ENCODE results near the gene CST9L.
"Not testable (repeated sequence)": the region's sequence is repeated elsewhere in the genome, so short reads cannot be mapped to it uniquely, and the experiment has no call there.

Gene CST9L

DNA sequence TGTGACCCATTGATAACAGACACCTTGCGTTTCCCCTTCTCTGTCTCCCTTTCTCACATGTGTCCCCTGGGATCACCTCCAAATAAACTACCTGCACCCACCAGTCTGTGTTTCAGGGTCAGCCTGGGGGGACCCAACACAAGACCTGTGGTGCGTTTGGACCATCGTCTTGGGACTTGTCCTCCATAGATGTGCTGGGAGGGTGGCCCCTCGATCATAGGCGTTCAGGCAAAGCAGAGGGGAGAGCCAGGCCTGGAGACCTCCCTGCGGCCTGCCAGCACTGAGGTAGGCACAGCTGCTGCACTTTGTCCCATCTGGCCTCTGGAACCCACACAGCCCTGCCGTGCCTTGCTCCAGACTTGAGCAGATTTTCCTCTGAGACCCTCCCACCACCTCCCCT is 19.3 kb upstream of the CST9L start:
- TF ChIP-seq SPI1 (IDR thresholded peaks at IDR 0.05; ENCODE audit: low read depth, low read length), result no peak
- TF ChIP-seq PAX5 (IDR thresholded peaks at IDR 0.05; ENCODE audit: insufficient read depth, low read length, severe bottlenecking), result no peak
- TF ChIP-seq TAF1 (IDR thresholded peaks at IDR 0.05; ENCODE audit: low read depth, low read length), result no peak
- TF ChIP-seq POLR2AphosphoS5 (IDR thresholded peaks at IDR 0.05; ENCODE audit: low read depth, low read length), result no peak
- no peak for TF ChIP-seq POLR2A (IDR thresholded peaks at IDR 0.05; ENCODE audit: low read depth, low read length)
- TF ChIP-seq POU2F2 (IDR thresholded peaks at IDR 0.05; ENCODE audit: low read depth, low read length), result no peak
- FAIRE-seq (no peak), DNase-seq (ENCODE audit: insufficient read length, low spot score) (no peak)

DNA sequence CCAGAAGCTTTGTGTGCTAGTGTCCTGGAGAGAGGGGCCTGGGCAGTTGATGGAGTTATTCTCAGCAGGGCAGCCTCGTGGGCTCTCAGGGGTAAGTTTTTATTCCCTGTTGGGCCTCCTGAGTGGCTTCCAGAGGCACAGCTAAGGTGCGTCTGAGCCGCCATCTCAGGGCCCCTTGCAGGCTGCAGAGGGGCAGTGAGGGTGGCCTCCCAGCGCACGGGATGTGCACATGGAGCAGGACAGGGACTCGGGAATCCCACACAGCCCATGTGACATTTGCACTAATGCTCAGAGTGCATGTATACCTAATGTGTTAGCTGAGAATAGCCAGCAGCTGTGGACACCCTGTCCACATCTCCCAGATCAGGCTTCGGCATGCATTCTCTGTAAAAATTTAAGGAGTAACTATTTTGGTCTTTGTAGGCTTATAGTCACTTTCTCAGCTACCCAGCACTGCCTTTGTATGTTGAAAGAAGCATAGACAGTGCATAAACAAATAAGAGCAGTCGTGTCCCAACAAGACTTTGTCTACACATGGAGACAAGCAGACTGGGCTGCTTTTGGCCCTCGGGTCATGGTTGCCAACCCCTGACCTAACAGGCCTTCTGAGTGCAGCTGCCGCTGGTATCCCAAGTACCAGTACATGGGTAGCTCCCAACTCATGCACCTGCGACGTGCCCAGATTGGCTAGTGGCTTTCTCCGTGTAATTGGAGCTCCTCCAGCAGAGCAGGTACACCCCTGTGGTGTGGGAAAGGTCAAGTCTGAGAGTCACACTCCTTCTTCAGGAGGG is 18.6 kb upstream of the CST9L start:
- FAIRE-seq, result no peak
- TF ChIP-seq POU2F2 (IDR thresholded peaks at IDR 0.05; ENCODE audit: low read depth, low read length) (no peak), SPI1 (IDR thresholded peaks at IDR 0.05; ENCODE audit: low read depth, low read length) (no peak), PAX5 (IDR thresholded peaks at IDR 0.05; ENCODE audit: insufficient read depth, low read length, severe bottlenecking) (no peak)
- no peak for DNase-seq (ENCODE audit: insufficient read length, low spot score)

DNA sequence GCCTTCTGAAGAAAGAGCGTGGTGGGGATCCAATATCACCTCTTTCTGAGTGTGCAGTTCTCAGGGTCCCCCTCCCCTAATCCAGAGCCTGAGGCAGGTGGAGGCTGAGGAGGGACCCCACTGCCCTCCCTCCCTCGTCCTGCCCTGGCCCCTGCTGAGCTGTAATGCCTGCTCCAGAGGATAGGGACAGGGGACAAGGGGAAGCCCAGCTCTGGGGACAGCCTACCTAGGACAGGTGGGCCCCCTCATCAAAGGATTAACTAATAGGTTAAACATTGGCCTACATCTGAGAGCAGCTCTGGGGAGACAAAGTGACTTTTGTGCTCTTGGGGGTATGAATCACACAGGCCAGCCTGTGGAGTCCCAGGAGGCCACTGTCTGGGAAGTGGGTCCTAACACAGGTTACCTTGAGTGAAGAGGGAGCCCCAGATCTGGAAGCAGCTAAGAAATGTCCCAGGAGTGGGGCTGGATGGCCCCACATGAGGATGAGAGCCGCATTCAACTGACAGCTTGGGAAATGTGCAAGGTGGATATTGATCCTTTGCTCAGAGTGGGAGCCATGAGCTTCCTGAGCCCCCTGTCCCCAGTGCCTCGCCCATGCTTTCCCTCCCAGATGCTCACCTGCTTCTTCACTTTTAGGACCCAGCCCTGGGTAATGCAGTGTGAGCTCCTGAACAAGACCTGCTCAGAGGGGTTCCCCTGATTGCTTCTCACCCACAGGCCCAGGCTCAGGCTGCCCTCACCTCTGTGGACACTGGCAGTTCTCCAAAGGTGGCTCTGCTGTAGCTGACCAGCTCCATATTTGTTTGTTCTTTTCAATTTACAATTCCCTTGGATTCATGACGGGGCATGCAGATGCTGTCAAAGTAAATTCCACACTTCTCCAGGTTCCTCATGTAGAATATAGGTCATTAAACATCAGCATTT is 17.8 kb upstream of the CST9L start:
- DNase-seq (ENCODE audit: insufficient read length, low spot score), result no peak
- no peak for FAIRE-seq
- TF ChIP-seq TAF1 (IDR thresholded peaks at IDR 0.05; ENCODE audit: low read depth, low read length) (no peak), SPI1 (IDR thresholded peaks at IDR 0.05; ENCODE audit: low read depth, low read length) (no peak), PAX5 (IDR thresholded peaks at IDR 0.05; ENCODE audit: insufficient read depth, low read length, severe bottlenecking) (no peak), POLR2A (IDR thresholded peaks at IDR 0.05; ENCODE audit: low read depth, low read length) (no peak), POU2F2 (IDR thresholded peaks at IDR 0.05; ENCODE audit: low read depth, low read length) (no peak), POLR2AphosphoS5 (IDR thresholded peaks at IDR 0.05; ENCODE audit: low read depth, low read length) (no peak)

DNA sequence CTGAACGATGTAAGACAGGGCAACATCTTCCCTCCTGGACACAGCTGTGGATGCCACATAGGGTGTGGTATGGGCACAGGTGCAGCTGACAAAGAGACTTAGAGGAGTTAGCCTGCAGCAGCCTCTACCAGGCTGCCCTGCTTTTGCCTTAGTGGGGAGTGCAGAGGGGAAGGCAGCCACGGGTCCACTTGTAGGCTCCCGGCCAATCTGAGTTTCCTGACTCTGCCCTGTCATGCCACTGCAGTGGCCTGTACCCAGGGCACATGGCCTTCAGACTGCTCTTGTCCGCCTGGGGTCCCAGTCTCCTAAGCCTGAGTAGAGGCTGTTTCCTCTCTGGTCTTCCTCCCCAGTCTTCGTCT is 17.1 kb upstream of the CST9L start:
- FAIRE-seq (no peak), DNase-seq (ENCODE audit: insufficient read length, low spot score) (no peak)
- TF ChIP-seq SPI1 (IDR thresholded peaks at IDR 0.05; ENCODE audit: low read depth, low read length) (no peak), POLR2AphosphoS5 (IDR thresholded peaks at IDR 0.05; ENCODE audit: low read depth, low read length) (no peak), TAF1 (IDR thresholded peaks at IDR 0.05; ENCODE audit: low read depth, low read length) (no peak), POLR2A (IDR thresholded peaks at IDR 0.05; ENCODE audit: low read depth, low read length) (no peak), PAX5 (IDR thresholded peaks at IDR 0.05; ENCODE audit: insufficient read depth, low read length, severe bottlenecking) (no peak), POU2F2 (IDR thresholded peaks at IDR 0.05; ENCODE audit: low read depth, low read length) (no peak)

DNA sequence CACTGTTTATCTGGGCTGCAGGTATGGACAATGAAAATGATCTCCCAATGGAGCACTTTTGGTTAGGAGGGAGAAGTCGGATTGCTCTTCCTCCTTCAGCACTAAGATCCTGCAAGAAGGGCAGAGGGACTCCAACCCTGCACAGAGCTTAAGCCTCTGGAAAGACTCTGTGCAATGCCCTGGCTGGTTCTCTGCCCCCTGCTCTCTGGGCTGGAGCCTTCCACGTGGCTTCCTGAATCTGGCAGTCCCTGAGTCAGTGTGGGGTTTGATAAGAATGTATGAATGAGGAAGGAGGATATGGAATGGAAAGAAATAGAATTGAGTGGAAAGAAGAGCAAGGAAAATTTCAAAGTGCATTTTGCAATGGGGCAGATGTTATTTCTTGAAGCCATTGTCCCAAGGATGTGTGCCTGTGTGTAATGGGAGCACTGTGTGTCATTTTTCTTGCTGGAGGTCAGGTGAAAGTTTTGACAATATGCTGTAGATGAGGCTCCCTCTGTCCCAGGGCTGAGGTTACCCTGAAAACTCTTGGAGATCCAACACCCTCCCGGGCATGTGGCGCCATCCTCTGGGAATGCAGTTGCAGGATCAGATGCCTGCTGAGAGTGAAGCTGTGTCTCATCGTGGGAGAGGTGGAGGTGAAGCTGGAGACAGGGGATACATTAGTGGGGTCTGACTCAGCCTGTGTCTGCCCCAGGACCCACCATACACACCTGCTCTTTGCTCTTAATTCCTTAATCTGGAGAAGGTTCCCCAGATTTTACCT is 16.3 kb upstream of the CST9L start:
- TF ChIP-seq POLR2A (IDR thresholded peaks at IDR 0.05; ENCODE audit: low read depth, low read length), result no peak
- no peak for TF ChIP-seq TAF1 (IDR thresholded peaks at IDR 0.05; ENCODE audit: low read depth, low read length)
- no peak for TF ChIP-seq SPI1 (IDR thresholded peaks at IDR 0.05; ENCODE audit: low read depth, low read length)
- no peak for TF ChIP-seq POLR2AphosphoS5 (IDR thresholded peaks at IDR 0.05; ENCODE audit: low read depth, low read length)
- TF ChIP-seq PAX5 (IDR thresholded peaks at IDR 0.05; ENCODE audit: insufficient read depth, low read length, severe bottlenecking), result no peak
- no peak for TF ChIP-seq POU2F2 (IDR thresholded peaks at IDR 0.05; ENCODE audit: low read depth, low read length)
- no peak for FAIRE-seq
- DNase-seq (ENCODE audit: insufficient read length, low spot score), result no peak

DNA sequence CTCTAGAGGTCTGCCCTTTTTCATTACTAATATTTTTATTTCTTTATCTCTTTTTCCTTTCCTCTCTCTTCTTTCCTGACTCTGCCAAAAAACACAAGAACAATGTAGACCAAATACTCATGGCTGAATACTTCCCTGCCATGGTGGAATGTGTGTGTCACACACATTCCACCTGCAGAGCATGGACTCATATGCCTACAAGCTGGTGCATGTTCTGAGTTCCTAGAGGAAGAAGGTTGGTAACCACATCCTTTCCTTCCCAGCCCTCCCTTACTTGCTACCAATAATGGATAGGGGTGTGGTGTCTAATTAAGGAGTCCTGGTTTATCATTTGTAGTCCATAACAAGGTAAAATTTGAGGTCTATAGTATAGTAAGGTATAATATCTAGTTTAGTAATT is 15.2 kb upstream of the CST9L start:
- no peak for TF ChIP-seq POLR2A (IDR thresholded peaks at IDR 0.05; ENCODE audit: low read depth, low read length)
- no peak for TF ChIP-seq SPI1 (IDR thresholded peaks at IDR 0.05; ENCODE audit: low read depth, low read length)
- TF ChIP-seq PAX5 (IDR thresholded peaks at IDR 0.05; ENCODE audit: insufficient read depth, low read length, severe bottlenecking), result no peak
- TF ChIP-seq POU2F2 (IDR thresholded peaks at IDR 0.05; ENCODE audit: low read depth, low read length), result no peak
- no peak for FAIRE-seq
- DNase-seq (ENCODE audit: insufficient read length, low spot score), result no peak

DNA sequence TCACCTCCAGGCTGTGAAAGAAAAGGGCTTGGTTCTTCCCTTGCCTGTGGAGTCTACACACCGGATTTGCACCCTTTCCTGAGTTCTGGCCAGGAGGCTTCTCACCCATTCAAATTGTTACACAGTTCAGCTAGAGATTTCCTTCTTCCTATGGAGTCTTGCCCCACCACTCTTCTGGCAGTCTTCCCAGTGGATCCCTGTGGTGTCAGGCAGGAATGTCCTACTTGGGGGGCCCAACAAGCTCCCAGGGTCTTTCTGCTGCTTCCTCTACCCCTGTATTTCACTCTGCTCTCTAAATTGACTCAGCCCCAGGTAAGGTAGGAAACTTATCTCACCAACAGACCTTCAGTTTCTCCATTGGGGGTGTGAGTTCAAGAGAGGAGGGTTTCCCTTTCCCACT is 14.0 kb upstream of the CST9L start:
- FAIRE-seq (no peak), DNase-seq (ENCODE audit: insufficient read length, low spot score) (no peak)
- TF ChIP-seq SPI1 (IDR thresholded peaks at IDR 0.05; ENCODE audit: low read depth, low read length), result no peak
- TF ChIP-seq POU2F2 (IDR thresholded peaks at IDR 0.05; ENCODE audit: low read depth, low read length), result no peak
- TF ChIP-seq PAX5 (IDR thresholded peaks at IDR 0.05; ENCODE audit: insufficient read depth, low read length, severe bottlenecking), result no peak
- no peak for TF ChIP-seq POLR2AphosphoS5 (IDR thresholded peaks at IDR 0.05; ENCODE audit: low read depth, low read length)
- no peak for TF ChIP-seq POLR2A (IDR thresholded peaks at IDR 0.05; ENCODE audit: low read depth, low read length)
- TF ChIP-seq TAF1 (IDR thresholded peaks at IDR 0.05; ENCODE audit: low read depth, low read length), result no peak

DNA sequence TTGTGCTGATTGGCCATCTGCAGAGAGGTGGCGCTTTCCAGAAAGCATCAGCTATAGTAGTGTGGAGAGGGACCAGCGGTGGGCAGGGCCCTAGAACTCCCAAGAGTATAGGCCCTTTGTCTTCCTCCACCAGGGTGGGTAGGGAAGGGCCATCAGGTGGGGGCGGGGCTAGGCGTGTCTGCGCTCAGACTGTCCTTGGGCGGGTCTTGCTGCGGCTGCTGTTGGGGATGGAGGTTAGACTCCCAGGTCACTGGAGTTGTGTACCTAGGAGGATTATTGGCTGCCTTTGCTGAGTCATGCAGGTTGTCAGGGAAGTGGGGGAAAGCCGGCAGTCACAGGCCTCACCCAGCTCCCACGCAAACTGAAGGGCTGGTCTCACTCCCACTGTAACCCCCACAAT is 13.5 kb upstream of the CST9L start:
- FAIRE-seq; DNase-seq (ENCODE audit: insufficient read length, low spot score): not testable (repeated sequence)

DNA sequence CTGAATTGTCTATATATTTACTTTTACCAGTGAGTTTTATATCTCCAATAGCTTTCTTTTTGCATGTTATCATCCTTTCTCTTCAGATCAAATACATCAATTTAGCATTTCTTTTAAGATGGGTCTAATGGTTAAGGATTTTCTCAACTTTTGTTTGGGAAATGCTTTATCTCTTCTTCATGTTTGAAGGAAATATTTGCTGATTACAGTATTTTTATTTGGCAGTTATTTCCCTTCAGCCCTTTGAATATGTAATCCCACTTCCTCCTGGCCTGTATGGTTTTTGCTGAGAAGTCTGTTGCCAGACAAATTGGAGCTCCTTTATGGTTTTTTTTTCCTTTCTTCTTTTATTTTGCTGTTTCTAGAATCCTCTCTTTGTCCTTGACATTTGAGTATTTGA is 6.7 kb upstream of the CST9L start:
- FAIRE-seq (no peak), DNase-seq (ENCODE audit: insufficient read length, low spot score) (no peak)
- no peak for TF ChIP-seq POU2F2 (IDR thresholded peaks at IDR 0.05; ENCODE audit: low read depth, low read length)
- TF ChIP-seq POLR2AphosphoS5 (IDR thresholded peaks at IDR 0.05; ENCODE audit: low read depth, low read length), result no peak
- TF ChIP-seq SPI1 (IDR thresholded peaks at IDR 0.05; ENCODE audit: low read depth, low read length), result no peak
- no peak for TF ChIP-seq PAX5 (IDR thresholded peaks at IDR 0.05; ENCODE audit: insufficient read depth, low read length, severe bottlenecking)
- no peak for TF ChIP-seq TAF1 (IDR thresholded peaks at IDR 0.05; ENCODE audit: low read depth, low read length)

Measured in GM12891 (cell line).